ENCODE data around the gene GATM.
A peak's percentile ranks its signal among the peaks of the same experiment; 100 is the strongest.
"Not testable (repeated sequence)": the region's sequence is repeated elsewhere in the genome, so short reads cannot be mapped to it uniquely, and the experiment has no call there.

Gene GATM

GRCh38 chr15:45351227-45351626 is 27.1 kb downstream of the GATM start:
- no peak for DNase-seq (ENCODE audit: low spot score)

DNA sequence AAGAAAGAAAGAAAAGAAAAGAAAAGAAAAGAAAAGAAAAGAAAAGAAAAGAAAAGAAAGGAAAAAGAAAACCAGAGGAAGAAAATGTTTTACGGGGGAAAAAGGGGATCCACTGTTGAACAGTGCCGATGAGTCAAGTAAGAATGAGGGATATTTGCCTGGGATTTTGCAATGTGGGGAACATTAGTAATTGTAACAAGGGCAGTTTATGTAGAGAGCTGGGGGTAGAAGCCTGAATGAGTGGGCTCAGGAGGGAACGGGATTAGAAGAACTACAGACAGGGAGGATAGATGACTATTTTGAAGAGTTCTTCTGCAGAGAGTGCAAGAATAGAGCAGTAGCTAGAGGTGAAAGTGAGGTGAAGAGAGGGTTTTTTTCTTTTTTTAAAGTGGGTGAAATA is 28.7 kb downstream of the GATM start:
- no peak for DNase-seq (ENCODE audit: low spot score)

DNA sequence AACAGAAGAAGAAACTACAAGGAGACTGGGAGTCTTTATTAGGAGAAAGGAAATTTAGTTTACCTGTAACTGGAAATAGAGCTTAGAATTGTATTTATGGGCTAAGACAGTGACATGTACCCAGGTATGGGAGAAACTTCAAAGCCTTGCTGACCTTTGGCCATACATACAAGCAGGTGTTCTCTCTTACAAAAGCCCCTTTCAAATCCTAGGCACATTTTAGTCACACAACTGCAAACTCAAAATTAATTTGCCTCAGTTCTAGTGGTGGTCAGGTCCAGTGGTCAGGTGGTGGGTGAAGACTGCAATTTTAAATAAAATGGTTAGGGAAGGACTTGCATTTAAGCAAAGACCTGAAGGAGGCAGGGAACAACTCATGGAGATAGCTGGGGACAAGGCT is 30.4 kb downstream of the GATM start:
- no peak for DNase-seq (ENCODE audit: low spot score)

GRCh38 chr15:45347033-45347432 is 31.3 kb downstream of the GATM start:
- peak; percentile 19 for DNase-seq (ENCODE audit: low spot score)

- DNase-seq (ENCODE audit: low spot score), result no peak
Measured at GRCh38 chr15:45346381-45346780, 32.0 kb downstream of the GATM start.

- DNase-seq (ENCODE audit: low spot score), result no peak
Measured at GRCh38 chr15:45343258-45343860, 35.0 kb downstream of the GATM start.

DNA sequence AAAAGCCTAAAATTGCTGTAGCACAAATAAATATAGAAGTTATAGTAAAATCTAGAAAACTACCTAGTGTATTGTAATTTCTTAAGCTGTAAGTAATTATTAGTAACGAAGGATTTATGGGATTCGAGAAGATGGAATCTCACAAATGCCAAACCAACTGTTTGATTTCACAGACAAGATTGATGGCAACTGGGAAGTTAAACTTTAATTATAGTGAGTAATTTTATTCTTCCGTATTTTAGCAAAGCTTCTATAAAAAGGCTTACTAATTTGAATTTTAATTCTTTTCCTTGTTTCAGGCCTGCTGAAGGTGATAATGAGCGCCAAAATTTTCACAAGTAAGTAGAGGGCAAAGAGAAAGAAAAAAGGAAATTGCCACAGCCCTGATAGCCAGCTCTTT is 36.6 kb downstream of the GATM start:
- no peak for DNase-seq (ENCODE audit: low spot score)

DNA sequence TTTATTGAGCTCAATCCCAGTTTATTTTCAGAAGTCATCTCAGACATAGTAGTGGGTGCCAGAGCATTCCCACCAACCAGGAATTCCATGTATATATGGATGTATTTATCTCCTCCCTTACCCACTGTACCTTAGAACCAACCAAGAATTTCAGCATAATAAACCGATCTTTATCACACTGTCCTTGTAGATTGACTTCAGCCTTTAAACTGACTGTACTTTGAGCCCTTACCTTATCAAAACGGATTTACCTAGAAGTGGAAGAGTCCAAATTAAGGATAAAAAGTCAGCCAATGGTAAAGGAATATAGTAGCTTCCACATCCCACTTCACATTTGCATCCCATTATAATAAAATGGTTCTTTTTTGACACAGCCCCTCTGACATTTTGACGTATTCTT is 37.9 kb downstream of the GATM start:
- DNase-seq (ENCODE audit: low spot score), result no peak

- no peak for DNase-seq (ENCODE audit: low spot score)
Measured at GRCh38 chr15:45338417-45338816, 39.9 kb downstream of the GATM start.

DNA sequence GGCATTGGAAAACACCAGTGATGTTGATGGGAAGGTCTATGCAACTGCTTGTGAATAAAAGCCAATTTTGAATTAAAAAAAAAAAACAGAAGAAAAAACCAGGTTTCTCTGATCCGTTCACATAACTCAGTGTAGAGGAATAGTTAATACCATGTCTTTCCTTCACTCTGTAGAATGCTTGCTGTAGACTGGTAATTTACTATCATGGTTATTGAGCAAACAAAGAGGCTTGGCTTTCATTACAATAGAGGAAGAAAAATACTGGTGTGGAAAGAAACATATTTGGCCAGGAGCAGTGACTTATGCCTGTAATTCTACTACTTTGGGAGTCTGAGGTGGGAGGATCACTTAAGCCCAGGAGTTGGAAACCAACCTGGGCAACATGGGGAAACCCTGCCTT is 41.1 kb downstream of the GATM start:
- DNase-seq (ENCODE audit: low spot score), result no peak

GRCh38 chr15:45333550-45333949 is 44.8 kb downstream of the GATM start:
- DNase-seq (ENCODE audit: low spot score), result peak; percentile 49

- no peak for DNase-seq (ENCODE audit: low spot score)
Measured at GRCh38 chr15:45332694-45333093, 45.6 kb downstream of the GATM start.

DNA sequence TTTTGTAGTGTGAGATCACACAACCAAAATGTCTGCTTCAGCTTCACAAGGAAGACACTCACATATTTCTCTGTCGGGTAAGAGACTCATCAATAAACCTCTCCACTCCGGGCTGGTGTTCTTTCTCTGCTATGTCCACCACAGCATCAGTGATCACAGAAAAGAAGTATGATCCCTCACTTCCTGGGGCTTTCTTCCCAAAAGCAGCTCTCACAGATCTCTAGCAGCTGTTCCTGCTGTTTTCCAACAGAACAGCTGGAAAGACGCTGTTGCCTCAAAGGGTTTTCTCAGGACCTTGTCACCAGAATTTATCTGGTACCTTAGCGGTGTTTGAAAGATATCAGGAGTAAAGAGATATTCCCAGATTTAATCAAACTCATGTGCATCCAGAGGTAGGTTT is 46.4 kb downstream of the GATM start:
- no peak for DNase-seq (ENCODE audit: low spot score)

DNA sequence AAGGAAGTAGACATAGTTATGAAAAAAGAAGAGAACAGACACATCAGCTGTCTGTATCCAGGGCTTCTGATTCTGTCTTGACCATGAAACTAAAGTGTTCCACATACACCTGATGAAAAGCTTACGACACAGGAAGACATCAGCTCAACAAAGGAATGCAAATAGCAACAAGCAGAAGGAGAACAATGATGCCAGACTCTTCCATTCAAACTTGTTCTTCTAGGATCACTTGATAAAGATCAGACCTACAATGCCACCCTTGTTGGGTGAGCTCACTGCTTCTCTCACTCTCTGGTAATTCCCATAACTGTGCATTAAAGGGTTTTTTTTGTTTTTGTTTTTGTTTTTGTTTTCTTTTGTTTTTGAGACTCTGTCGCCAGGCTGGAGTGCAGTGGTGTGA is 49.7 kb downstream of the GATM start:
- DNase-seq (ENCODE audit: low spot score), result no peak

GRCh38 chr15:45326741-45327140 is 51.6 kb downstream of the GATM start:
- no peak for DNase-seq (ENCODE audit: low spot score)

GRCh38 chr15:45326280-45326679 is 52.1 kb downstream of the GATM start:
- DNase-seq (ENCODE audit: low spot score), result no peak

- peak; percentile 46 for DNase-seq (ENCODE audit: low spot score)
Measured at GRCh38 chr15:45320581-45321205, 57.7 kb downstream of the GATM start.

GRCh38 chr15:45319472-45320214 is 58.7 kb downstream of the GATM start:
- no peak for DNase-seq (ENCODE audit: low spot score)

GRCh38 chr15:45314960-45315359 is 63.4 kb downstream of the GATM start:
- DNase-seq (ENCODE audit: low spot score), result no peak

- DNase-seq (ENCODE audit: low spot score), result not testable (repeated sequence)
Measured at GRCh38 chr15:45314117-45314516, 64.2 kb downstream of the GATM start.

Data from LoVo (cell line).